DOHH2 (cell line): ENCODE results near the gene WNT10A.
A peak's percentile ranks its signal among the peaks of the same experiment; 100 is the strongest.

ENCODE experiments used
- H3F3A ChIP-seq: fragments of 200-600 bp; sonication (generic), shearing (Covaris generic); 2 replicates; pipeline ENCODE4 v1.6.0; 2016; ENCODE audit warnings: antibody characterized with exemption, mild to moderate bottlenecking; ENCODE audit not compliant: control insufficient read depth, insufficient read depth
- H3K27ac ChIP-seq: fragments of 200-600 bp; sonication (generic); 2 replicates; pipeline ENCODE4 v1.5.1; 2014; ENCODE audit warnings: low read depth, mild to moderate bottlenecking, low read length, moderate library complexity
- H3K27me3 ChIP-seq: fragments of 200-600 bp; sonication (generic); 2 replicates; pipeline ENCODE4 v1.6.1; 2014; ENCODE audit warnings: mild to moderate bottlenecking, low read length, mixed read lengths; ENCODE audit not compliant: control insufficient read depth
- H3K36me3 ChIP-seq: fragments of 200-600 bp; sonication (generic); 2 replicates; pipeline ENCODE4 v1.6.1; 2014; ENCODE audit warnings: mild to moderate bottlenecking, low read length, moderate library complexity, mixed read lengths; ENCODE audit not compliant: control insufficient read depth
- H3K4me1 ChIP-seq: fragments of 200-600 bp; sonication (generic); 2 replicates; pipeline ENCODE4 v1.6.1; 2014; ENCODE audit warnings: mild to moderate bottlenecking, low read length, mixed read lengths; ENCODE audit not compliant: control insufficient read depth
- H3K4me2 ChIP-seq: fragments of 200-600 bp; sonication (generic); 2 replicates; pipeline ENCODE4 v1.6.0; 2014; ENCODE audit warnings: mild to moderate bottlenecking, low read length, moderate library complexity
- H3K4me3 ChIP-seq: fragments of 200-600 bp; sonication (generic); 2 replicates; pipeline ENCODE4 v1.5.1; 2014; ENCODE audit warnings: mild to moderate bottlenecking, low read length, mixed read lengths
- H3K79me2 ChIP-seq: fragments of 200-600 bp; sonication (generic); 2 replicates; pipeline ENCODE4 v1.6.1; 2014; ENCODE audit warnings: mild to moderate bottlenecking, low read length, mixed read lengths; ENCODE audit not compliant: control insufficient read depth
- H3K9me2 ChIP-seq: fragments of 200-600 bp; sonication (generic); replicated peaks from 2 replicates; pipeline ENCODE4 v1.6.1; 2014; ENCODE audit warnings: mild to moderate bottlenecking, low read length, mixed read lengths; ENCODE audit not compliant: control insufficient read depth
- H3K9me3 ChIP-seq: fragments of 200-600 bp; sonication (generic); 2 replicates; pipeline ENCODE4 v1.6.1; 2014; ENCODE audit warnings: antibody characterized with exemption, low read length, mixed read lengths; ENCODE audit not compliant: control insufficient read depth, insufficient read depth
- H4K20me1 ChIP-seq: fragments of 200-600 bp; sonication (generic); 2 replicates; pipeline ENCODE4 v1.6.0; 2014; ENCODE audit warnings: low read depth, mild to moderate bottlenecking, antibody characterized with exemption, low read length, moderate library complexity; ENCODE audit not compliant: control insufficient read depth, insufficient read depth
- EZH2phosphoT487 ChIP-seq: fragments of 200-600 bp; sonication (generic); IDR thresholded peaks from 2 replicates; pipeline ENCODE4 v1.6.1; 2017; ENCODE audit warnings: borderline replicate concordance, mild to moderate bottlenecking, antibody characterized with exemption, low read length, moderate library complexity, mixed read lengths
- TF ChIP-seq, protein P1 (sequence below): fragments of 200-600 bp; sonication (generic); IDR thresholded peaks from one replicate; pipeline ENCODE4 v1.5.1; 2014; ENCODE audit warnings: antibody characterized with exemption, mild to moderate bottlenecking, low read depth, low read length; ENCODE audit not compliant: poor library complexity, severe bottlenecking

The WNT10A gene

DNA sequence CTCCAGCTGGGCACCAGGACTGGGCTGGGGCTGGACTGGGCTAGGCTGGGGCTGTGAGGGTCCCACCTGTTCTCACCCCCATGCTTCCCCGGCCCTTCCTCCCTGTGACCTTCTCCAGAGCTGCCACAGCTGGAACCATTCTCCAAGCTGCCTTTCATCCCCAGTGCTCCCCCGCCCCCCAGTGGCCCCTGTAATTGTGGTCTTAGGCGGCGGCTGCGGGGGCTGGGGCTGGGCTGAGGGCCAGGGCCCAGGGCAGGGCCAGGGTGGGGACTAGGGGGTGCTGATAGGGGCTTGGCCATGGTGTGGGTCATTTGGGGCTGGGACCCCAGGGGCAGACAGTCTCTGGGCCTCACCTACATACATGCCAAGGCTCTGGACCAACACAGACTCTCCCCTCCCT is 2.8 kb upstream of the WNT10A start:
- no peaks in the 10 kb centered on the region for H3K79me2 ChIP-seq
- no peaks in the 10 kb centered on the region for H3K9me2 ChIP-seq
- H3K4me2 ChIP-seq, result peak overlapping the region; percentile 20
- H3K9me3 ChIP-seq, result no peaks in the 10 kb centered on the region
- no peak overlapping the region for H3K27ac ChIP-seq
- H3K27me3 ChIP-seq, result peaks cover 42% of the 10 kb centered on the region
- peaks cover 66% of the 10 kb centered on the region for H3K4me1 ChIP-seq
- peaks cover 14% of the 10 kb centered on the region for H3F3A ChIP-seq
- TF ChIP-seq EZH2phosphoT487, result no peak
- TF ChIP-seq, protein P1, sequence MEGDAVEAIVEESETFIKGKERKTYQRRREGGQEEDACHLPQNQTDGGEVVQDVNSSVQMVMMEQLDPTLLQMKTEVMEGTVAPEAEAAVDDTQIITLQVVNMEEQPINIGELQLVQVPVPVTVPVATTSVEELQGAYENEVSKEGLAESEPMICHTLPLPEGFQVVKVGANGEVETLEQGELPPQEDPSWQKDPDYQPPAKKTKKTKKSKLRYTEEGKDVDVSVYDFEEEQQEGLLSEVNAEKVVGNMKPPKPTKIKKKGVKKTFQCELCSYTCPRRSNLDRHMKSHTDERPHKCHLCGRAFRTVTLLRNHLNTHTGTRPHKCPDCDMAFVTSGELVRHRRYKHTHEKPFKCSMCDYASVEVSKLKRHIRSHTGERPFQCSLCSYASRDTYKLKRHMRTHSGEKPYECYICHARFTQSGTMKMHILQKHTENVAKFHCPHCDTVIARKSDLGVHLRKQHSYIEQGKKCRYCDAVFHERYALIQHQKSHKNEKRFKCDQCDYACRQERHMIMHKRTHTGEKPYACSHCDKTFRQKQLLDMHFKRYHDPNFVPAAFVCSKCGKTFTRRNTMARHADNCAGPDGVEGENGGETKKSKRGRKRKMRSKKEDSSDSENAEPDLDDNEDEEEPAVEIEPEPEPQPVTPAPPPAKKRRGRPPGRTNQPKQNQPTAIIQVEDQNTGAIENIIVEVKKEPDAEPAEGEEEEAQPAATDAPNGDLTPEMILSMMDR, result no peak
- H3K36me3 ChIP-seq, result peaks cover 4% of the 10 kb centered on the region; the same call in 1 of the 2 replicates
- no peaks in the 10 kb centered on the region for H4K20me1 ChIP-seq
- H3K4me3 ChIP-seq, result no peak overlapping the region

- Histone ChIP-seq H3K4me3 (no peak overlapping the region), H3K4me2 (peak overlapping the region; percentile 84; the same call in 1 of the 2 replicates), H3K79me2 (no peaks in the 10 kb centered on the region), H3K27me3 (peaks cover 39% of the 10 kb centered on the region), H3K27ac (no peak overlapping the region), H4K20me1 (no peaks in the 10 kb centered on the region), H3K9me2 (no peaks in the 10 kb centered on the region), H3F3A (peaks cover 14% of the 10 kb centered on the region), H3K4me1 (peaks cover 67% of the 10 kb centered on the region), H3K9me3 (no peaks in the 10 kb centered on the region), H3K36me3 (peaks cover 6% of the 10 kb centered on the region; the same call in 1 of the 2 replicates)
- TF ChIP-seq, protein P1, result no peak
- TF ChIP-seq EZH2phosphoT487, result no peak
Observed at GRCh38 chr2:218878486-218878885, 2.2 kb upstream of the WNT10A start.

DNA sequence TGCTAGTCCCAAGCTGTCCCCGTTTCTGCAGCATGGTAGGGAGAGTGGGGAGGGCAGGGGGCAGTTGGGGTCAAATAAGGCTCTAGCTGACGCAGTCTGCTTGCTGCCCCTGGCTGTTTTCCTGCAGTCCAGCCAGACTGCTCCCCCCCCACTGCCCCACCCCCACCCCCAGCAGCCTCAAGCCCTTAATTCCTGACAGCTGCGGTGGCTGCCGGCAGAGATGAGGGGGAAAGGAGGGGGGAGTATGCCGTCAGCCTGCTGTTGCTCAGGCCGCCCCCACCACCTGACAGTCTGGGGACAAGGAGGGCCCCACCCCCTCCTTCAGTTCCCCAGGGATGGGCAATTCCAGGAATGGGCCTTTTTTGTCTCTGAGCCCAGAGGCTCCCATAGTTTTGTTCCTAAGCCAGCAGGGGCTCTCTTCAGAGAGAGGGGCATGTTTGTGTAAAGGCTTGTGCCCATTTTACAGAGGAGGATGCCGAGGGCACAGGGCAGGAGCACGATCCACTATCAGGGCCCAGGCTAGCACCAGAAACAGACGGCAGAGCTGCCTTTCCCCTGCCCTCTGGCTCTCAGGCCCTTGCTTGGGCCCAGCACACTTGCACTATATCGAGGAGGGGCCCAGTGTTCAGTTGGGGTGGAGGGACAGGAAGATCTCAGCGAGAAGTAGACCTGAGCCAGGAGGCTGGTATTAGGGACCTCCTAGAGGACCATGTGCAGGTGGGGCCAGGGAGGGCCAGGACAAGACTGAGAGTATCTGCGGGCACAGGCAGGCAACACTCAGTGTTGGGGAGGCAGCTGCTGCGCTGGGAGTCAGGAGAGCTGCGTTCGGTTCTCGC is 1.5 kb upstream of the WNT10A start:
- Histone ChIP-seq H3K79me2 (no peaks in the 10 kb centered on the region), H3K27ac (peak overlapping the region; percentile 77), H3K4me2 (peak overlapping the region; percentile 84), H3K4me3 (peak overlapping the region; percentile 75), H3F3A (peaks cover 14% of the 10 kb centered on the region), H3K36me3 (peaks cover 6% of the 10 kb centered on the region; the same call in 1 of the 2 replicates), H3K9me2 (no peaks in the 10 kb centered on the region), H4K20me1 (no peaks in the 10 kb centered on the region), H3K4me1 (peaks cover 73% of the 10 kb centered on the region), H3K9me3 (no peaks in the 10 kb centered on the region), H3K27me3 (peaks cover 38% of the 10 kb centered on the region)
- TF ChIP-seq, protein P1, result no peak
- TF ChIP-seq EZH2phosphoT487, result no peak
